K562 (cell line): ENCODE results near the gene NR0B2. TPM values are rescaled to one million over a fixed set of nuclear protein-coding genes. Genes with fewer than 3 reads are reported as not detected.

ENCODE experiments used
- ARNT ChIP-seq, 2 experiments: fragments of 450-650 bp; IDR thresholded peaks; 2 replicates each; pipeline ENCODE4 v1.6.1; 2016; ENCODE audit warnings: mild to moderate bottlenecking in 1 of 2
- BHLHE40 ChIP-seq: IDR thresholded peaks from 2 replicates; pipeline ENCODE4 v1.6.1; 2011; ENCODE audit warnings: low read length, improper control_type of control experiment
- COPS2 ChIP-seq: fragments of 450-650 bp; conservative IDR thresholded peaks from 2 replicates; pipeline ENCODE4 v1.6.1; 2016; ENCODE audit warnings: mild to moderate bottlenecking, moderate library complexity
- CTBP1 ChIP-seq: fragments of 450-650 bp; IDR thresholded peaks from 2 replicates; pipeline ENCODE4 v1.6.1; 2016; ENCODE audit warnings: borderline replicate concordance
- ELF2 ChIP-seq: fragments of 250-450 bp; sonication (Bioruptor Pico); IDR thresholded peaks from 2 replicates; pipeline ENCODE4 v1.5.0; 2021; ENCODE audit warnings: mild to moderate bottlenecking
- GATAD2A ChIP-seq: fragments of 450-650 bp; IDR thresholded peaks from 2 replicates; pipeline ENCODE4 v1.6.1; 2017
- HES1 ChIP-seq: fragments of 450-650 bp; IDR thresholded peaks from 2 replicates; pipeline ENCODE4 v1.6.1; 2016; ENCODE audit warnings: low read depth, mild to moderate bottlenecking, moderate library complexity
- MAX ChIP-seq: sonication (generic); formaldehyde crosslinking; IDR thresholded peaks from 2 replicates; pipeline ENCODE4 v1.9.0; 2022; ENCODE audit warnings: mild to moderate bottlenecking, missing genetic modification reagents
- MEF2A ChIP-seq: IDR thresholded peaks from 2 replicates; pipeline ENCODE4 v1.6.1; 2011; ENCODE audit warnings: low read depth, mild to moderate bottlenecking, low read length, moderate library complexity; ENCODE audit not compliant: control insufficient read depth
- OTX1 ChIP-seq: fragments of 450-650 bp; formaldehyde crosslinking; IDR thresholded peaks from 2 replicates; pipeline ENCODE4 v1.4.0; 2022; ENCODE audit warnings: mild to moderate bottlenecking
- POLR3G ChIP-seq: IDR thresholded peaks from 2 replicates; pipeline ENCODE4 v1.6.1; 2011; ENCODE audit not compliant: insufficient read length, insufficient replicate concordance; ENCODE audit errors: extremely low read depth
- RBM17 ChIP-seq: fragments of 200-400 bp; formaldehyde crosslinking; IDR thresholded peaks from 2 replicates; pipeline ENCODE4 v1.6.1; 2017; ENCODE audit warnings: low read depth, mild to moderate bottlenecking, low read length, borderline replicate concordance
- TGIF2 ChIP-seq: sonication (generic); formaldehyde crosslinking; IDR thresholded peaks from 2 replicates; pipeline ENCODE4 v1.8.1; 2022; ENCODE audit warnings: mild to moderate bottlenecking, missing genetic modification reagents, moderate library complexity
- THAP7 ChIP-seq: fragments of 250-450 bp; sonication (Bioruptor Pico); IDR thresholded peaks from 2 replicates; pipeline ENCODE4 v1.5.0; 2021
- ZNF217 ChIP-seq: sonication (generic); formaldehyde crosslinking; IDR thresholded peaks from 2 replicates; pipeline ENCODE4 v1.8.0; 2022; ENCODE audit warnings: mild to moderate bottlenecking, missing genetic modification reagents
- ZNF232 ChIP-seq: sonication (generic); formaldehyde crosslinking; IDR thresholded peaks from 2 replicates; pipeline ENCODE4 v1.8.0; 2022; ENCODE audit warnings: mild to moderate bottlenecking, missing genetic modification reagents
- ZNF507 ChIP-seq: conservative IDR thresholded peaks from 2 replicates; pipeline ENCODE4 v1.6.1; 2017; ENCODE audit warnings: missing genetic modification characterization, missing compliant biosample characterization
- ZNF785 ChIP-seq: fragments of 250-450 bp; sonication (Bioruptor Pico); IDR thresholded peaks from 2 replicates; pipeline ENCODE4 v1.4.0; 2020; ENCODE audit warnings: mild to moderate bottlenecking
- polyA plus RNA-seq, 8 experiments: library from polyadenylated mRNA; depleted of rRNA in 4 of 8; stranded (reverse) in 5 of 8; unstranded in 3 of 8; fragments of >200 nt; fragmentation: Nextera tagmentation in 2 of 8; fragmentation: Illumina TruSeq in 1 of 8; extraction: Ambion mirVana in 2 of 8; extraction: Trizol in 1 of 8; gene quantifications; 2 replicates each; pipeline versions ENCODE4 v1.2.1 to v1.2.3, GENCODE V29; 2011 to 2014; ENCODE audit warnings: inconsistent platforms in 1 of 8, missing spikeins in 1 of 8
- total RNA-seq, 7 experiments: library from RNA; depleted of rRNA in 6 of 7; stranded (reverse); fragments of >200 nt in 6 of 7; fragmentation: Illumina TruSeq in 2 of 7; extraction: Trizol in 2 of 7; gene quantifications; 2 replicates each; pipeline versions ENCODE4 v1.2.1 to v1.2.3, GENCODE V29; 2011 to 2021; ENCODE audit warnings: low replicate concordance in 1 of 7
- TF ChIP-seq, protein P1 (sequence below), 2 experiments: fragments of 450-650 bp in 1 of 2; sonication (generic) in 1 of 2; formaldehyde crosslinking in 1 of 2; IDR thresholded peaks in 1 of 2; conservative IDR thresholded peaks in 1 of 2; 2 replicates each; pipeline versions ENCODE4 v1.6.1 to v1.8.1; 2016 to 2023; ENCODE audit warnings: mild to moderate bottlenecking in 2 of 2, moderate library complexity in 2 of 2, inconsistent platforms in 1 of 2, missing genetic modification reagents in 1 of 2
- TF ChIP-seq, protein P2 (sequence below): IDR thresholded peaks from 3 replicates; pipeline ENCODE4 v1.6.1; 2011; ENCODE audit warnings: borderline replicate concordance, mild to moderate bottlenecking; ENCODE audit not compliant: insufficient read length, insufficient read depth
- TF ChIP-seq, protein P3 (sequence below), 2 experiments: fragments of 450-650 bp; IDR thresholded peaks; 2 replicates each; pipeline ENCODE4 v1.6.1; 2016
- TF ChIP-seq, protein P4 (sequence below): sonication (generic); formaldehyde crosslinking; IDR thresholded peaks from 2 replicates; pipeline ENCODE4 v1.8.0; 2022; ENCODE audit warnings: missing genetic modification reagents, mild to moderate bottlenecking, borderline replicate concordance

Gene NR0B2
- total and polyA plus RNA-seq, 9 of the 15 experiments (the other 6 are each of a cell fraction or from before 2014, with no cell fraction given) = not detected

DNA sequence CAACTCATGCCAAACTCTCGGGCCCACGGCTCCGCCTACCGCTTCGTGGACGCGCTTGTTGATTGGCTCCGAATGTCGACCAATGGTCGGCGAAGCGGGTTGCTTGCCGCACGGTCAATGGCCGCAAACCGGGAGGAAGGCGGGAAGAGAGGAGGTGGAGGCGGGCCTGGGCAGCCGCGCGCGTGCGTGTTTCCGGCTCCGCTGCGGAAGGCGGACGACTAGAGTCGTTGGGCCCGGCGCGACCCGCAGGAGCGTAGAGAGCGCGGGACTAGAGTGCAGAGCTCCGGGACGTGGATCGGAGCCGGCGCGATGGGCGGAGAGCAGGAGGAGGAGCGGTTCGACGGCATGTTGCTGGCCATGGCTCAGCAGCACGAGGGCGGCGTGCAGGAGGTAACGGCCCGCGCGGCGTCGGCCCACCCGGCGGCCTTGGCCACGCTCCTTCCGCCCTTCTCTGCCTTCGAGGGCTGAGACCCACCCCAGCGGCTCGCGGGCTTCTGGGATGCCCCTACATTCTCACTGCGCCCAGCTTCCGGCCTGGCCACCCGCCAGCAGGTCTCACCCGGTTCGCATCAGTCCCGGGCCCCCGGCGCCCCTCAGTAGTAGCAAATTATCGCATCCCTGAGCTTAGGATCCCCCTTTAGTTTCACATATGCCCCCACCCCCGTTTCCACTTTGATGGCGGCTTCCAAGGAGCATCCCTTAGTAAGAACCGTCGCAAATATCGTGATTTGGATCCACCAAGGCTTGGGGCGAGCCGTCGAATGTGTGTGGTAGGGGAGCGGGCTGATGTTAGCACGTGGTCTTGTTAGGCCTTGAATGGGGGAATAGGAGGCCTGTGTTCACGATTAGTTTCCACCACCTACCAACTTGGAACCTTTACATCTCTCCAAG, 8.0 kb upstream of the NR0B2 start, which contains the start of gene NUDC (continued):
- TF ChIP-seq, protein P1, sequence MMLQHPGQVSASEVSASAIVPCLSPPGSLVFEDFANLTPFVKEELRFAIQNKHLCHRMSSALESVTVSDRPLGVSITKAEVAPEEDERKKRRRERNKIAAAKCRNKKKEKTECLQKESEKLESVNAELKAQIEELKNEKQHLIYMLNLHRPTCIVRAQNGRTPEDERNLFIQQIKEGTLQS (IDR thresholded peaks at IDR 0.05) = no peak
- TF ChIP-seq, protein P1 (CRISPR knock-in tag; conservative IDR thresholded peaks at IDR 0.05) = no peak
- TF ChIP-seq COPS2 = no peak
- TF ChIP-seq MAX = peak; percentile 96
- no peak for TF ChIP-seq BHLHE40
- TF ChIP-seq ELF2 = peak; percentile 79
- no peak for TF ChIP-seq RBM17
- TF ChIP-seq HES1 = no peak
- TF ChIP-seq ZNF232 (CRISPR knock-in tag) = no peak; the same call in 1 of the 2 replicates
- no peak for TF ChIP-seq ZNF785 (CRISPR knock-in tag)
- TF ChIP-seq THAP7 = no peak
- TF ChIP-seq, protein P2, sequence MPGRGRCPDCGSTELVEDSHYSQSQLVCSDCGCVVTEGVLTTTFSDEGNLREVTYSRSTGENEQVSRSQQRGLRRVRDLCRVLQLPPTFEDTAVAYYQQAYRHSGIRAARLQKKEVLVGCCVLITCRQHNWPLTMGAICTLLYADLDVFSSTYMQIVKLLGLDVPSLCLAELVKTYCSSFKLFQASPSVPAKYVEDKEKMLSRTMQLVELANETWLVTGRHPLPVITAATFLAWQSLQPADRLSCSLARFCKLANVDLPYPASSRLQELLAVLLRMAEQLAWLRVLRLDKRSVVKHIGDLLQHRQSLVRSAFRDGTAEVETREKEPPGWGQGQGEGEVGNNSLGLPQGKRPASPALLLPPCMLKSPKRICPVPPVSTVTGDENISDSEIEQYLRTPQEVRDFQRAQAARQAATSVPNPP = no peak
- TF ChIP-seq MEF2A = no peak
- no peak for TF ChIP-seq POLR3G
- TF ChIP-seq, protein P3, sequence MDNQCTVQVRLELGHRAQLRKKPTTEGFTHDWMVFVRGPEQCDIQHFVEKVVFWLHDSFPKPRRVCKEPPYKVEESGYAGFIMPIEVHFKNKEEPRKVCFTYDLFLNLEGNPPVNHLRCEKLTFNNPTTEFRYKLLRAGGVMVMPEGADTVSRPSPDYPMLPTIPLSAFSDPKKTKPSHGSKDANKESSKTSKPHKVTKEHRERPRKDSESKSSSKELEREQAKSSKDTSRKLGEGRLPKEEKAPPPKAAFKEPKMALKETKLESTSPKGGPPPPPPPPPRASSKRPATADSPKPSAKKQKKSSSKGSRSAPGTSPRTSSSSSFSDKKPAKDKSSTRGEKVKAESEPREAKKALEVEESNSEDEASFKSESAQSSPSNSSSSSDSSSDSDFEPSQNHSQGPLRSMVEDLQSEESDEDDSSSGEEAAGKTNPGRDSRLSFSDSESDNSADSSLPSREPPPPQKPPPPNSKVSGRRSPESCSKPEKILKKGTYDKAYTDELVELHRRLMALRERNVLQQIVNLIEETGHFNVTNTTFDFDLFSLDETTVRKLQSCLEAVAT (IDR thresholded peaks at IDR 0.05) = peak; percentile 55 to 78; a peak in 2 of 4 replicates
- TF ChIP-seq, protein P4, sequence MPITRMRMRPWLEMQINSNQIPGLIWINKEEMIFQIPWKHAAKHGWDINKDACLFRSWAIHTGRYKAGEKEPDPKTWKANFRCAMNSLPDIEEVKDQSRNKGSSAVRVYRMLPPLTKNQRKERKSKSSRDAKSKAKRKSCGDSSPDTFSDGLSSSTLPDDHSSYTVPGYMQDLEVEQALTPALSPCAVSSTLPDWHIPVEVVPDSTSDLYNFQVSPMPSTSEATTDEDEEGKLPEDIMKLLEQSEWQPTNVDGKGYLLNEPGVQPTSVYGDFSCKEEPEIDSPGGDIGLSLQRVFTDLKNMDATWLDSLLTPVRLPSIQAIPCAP (CRISPR knock-in tag) = no peak; the same call in 1 of the 2 replicates
- TF ChIP-seq ZNF217 (CRISPR knock-in tag) = no peak
- no peak for TF ChIP-seq TGIF2
- TF ChIP-seq ZNF507 (tag) = no peak
- peak; percentile 72; the same call in 1 of the 2 replicates for TF ChIP-seq CTBP1
- TF ChIP-seq OTX1 = peak; percentile 58; the same call in 1 of the 2 replicates
- TF ChIP-seq ARNT (IDR thresholded peaks at IDR 0.05) = 0 out of 4 replicates have a peak, but pooled peaks of 1 of the 2 experiments have one; percentile 21
- peak; percentile 32; the same call in 1 of the 2 replicates for TF ChIP-seq GATAD2A
